NCI-H2171 (cell line): ENCODE data around the gene TSPAN9.

Experiments used
- DNase-seq: peaks from one replicate; lab custom pipeline; 2025; lab: John Stamatoyannopoulos, UW

The TSPAN9 gene

DNA sequence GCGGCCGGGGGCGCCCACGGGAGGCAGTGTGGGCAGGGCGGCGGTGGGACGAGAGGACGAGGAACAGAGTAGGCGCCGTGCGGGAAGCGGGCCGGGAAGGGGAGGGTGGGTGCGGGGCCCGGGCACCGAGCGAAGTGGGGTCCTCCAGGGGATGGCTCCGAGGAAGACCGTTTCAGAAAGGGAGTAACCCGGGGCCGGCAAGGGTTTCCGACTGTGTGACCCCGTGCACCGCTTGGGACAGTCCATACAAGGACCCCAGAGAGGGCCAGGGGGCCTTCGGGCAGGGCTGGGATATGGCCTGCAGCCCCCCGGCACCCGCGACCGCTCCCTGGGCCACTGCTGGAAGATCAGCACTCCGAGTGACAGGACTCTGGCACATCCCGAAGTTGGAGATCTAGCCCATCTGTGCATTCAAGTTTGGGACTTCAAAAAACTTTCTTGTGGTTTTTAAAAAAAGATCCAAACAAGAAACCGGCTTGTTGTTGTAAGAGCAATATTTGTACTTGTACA, 448 bp downstream of the TSPAN9 start:
- no peak for DNase-seq

DNA sequence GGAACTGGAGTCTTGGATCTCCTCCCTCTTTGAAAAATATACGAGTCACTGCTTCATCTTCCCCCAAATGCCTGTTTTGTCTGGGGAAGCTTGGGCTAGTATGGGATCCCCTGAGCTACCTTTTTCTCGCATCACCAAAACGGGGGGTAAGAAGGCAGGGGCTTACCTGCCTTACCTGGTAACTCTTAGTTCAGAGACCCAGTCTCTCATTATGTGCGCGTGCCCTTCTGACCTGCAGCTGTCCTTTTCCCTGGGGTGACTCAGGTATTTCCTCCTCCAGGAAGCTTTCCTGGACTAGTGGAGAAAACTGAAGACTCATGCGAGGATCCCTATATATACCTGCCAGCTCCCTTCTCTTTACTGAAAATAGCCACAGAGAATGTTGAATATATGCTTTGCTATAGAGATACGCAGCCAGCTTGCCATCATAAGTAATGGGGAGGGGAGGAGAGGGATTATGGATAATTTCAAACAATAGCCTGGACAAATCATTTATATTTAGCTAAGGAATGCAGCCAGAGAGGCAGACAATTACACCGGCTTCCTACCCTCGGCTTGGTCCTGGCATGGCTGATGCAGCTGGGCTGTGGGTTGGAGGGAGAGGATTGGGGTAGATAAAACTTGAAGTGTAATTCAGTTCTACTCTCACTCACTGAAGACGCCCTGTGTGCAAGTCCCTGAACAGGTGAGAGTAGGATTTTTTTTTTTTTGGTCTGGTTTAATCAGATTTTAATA, 1.1 kb downstream of the TSPAN9 start:
- DNase-seq: no peak

DNA sequence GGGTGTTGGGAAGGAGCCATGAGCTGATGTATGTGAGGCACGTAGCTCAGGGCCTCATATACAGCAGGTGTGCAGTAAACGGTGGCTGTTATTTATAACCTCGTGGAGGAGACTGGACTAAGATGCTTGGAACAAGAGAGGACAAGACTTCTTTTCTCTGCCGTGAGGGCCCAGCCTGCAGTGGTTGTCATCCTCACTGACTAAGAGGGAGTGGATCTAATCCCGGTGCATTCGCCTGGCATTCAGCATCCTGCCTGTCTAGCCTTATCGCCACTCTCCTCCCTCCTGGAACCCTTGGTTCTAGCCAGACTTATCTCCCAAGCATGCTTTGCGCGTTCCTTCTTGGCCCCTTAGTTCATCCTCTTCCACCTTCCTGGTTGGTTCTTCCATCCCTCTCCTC, 3.9 kb downstream of the TSPAN9 start:
- DNase-seq: no peak

DNA sequence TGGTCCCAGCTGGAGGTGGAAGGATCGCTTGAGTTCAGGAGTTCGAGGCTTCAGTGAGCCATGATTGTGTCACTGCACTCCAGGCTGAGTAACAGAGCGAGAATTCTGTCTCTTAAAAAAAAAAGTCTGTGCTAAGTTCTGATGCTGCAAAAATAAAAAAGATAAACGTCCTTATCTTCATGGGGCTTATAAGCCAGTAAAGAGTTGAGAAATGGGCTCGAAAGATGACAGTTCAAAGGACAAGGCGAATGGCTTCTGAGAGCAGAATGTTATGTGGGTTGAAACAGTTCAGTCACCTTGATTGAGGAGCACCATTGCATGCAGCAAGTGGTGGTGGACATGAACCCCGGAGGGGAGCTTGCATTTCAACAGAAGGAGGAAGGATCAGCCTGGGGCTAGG, 4.7 kb downstream of the TSPAN9 start:
- DNase-seq: no peak

DNA sequence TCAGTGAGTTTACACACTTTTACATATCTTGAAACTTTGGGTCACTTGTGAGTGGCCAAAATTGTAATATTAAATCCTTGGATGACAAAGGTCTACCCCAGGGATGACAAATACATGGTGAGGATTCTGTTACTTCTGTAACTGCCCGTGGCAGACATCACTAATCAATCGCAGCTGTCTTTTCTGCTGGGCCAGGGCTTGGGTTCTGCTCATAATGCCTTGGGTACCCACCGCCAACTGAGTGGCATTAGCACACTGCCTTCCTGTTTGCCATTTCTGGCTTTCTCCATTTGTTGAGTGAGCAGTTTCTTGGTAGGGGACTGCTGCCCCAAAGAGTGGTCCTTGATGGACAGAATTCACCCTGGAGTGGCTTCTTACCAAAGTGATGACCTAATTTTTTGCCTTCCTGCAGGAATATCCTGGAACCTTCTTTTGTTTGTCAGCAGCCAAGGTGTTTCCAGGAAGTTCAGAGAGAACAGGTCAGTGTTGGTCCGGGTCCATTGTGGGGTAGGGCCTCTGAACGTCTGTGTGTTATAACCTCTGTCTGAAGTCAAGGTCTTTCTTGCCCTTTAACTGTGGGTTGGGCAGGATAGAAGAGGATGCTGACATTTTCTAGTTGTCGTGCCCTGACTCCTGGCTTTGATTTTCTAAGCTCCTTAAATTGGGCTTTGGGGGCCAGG, 6.2 kb downstream of the TSPAN9 start:
- no peak for DNase-seq

DNA sequence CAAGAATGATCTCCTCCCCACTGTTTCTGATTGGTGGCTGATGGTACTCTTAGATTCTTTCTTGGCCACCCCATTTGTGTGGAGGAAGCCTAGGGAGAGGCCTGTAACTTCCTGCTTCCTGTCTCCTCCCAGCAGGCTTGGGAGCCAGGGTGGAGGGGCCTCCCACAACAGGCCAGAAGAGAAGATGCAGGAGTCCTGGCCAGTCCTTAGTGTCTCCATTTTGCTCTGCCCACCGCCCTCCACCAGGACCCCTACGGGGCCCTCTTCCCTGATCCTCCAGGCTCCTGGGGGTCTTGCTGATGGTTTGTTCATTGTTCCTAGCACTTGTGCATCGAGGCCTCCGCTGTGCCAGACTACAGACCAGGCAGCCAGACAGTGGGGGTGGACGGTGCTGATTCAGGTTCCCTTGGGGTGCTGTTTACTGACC, 6.8 kb downstream of the TSPAN9 start:
- DNase-seq: no peak

DNA sequence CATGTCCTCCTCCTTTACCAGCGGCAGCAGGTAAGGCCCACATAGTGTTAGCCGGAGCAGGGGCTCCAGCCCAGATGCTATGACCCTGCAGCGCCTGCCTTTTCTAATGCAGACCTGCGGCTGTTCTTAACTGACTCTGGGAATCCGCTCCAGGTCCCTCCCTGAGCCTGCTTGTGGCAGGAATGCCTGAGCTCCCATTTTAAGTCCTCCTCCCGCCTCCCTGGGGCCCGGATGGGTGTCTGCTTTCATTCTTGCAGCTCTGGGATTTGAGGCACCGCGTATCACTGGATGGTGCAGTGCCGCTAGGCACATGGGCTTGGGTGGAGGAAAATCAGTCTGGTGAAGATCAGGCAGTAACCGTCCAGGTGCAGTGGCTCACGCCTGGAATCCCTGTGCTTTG, 7.6 kb downstream of the TSPAN9 start:
- no peak for DNase-seq

DNA sequence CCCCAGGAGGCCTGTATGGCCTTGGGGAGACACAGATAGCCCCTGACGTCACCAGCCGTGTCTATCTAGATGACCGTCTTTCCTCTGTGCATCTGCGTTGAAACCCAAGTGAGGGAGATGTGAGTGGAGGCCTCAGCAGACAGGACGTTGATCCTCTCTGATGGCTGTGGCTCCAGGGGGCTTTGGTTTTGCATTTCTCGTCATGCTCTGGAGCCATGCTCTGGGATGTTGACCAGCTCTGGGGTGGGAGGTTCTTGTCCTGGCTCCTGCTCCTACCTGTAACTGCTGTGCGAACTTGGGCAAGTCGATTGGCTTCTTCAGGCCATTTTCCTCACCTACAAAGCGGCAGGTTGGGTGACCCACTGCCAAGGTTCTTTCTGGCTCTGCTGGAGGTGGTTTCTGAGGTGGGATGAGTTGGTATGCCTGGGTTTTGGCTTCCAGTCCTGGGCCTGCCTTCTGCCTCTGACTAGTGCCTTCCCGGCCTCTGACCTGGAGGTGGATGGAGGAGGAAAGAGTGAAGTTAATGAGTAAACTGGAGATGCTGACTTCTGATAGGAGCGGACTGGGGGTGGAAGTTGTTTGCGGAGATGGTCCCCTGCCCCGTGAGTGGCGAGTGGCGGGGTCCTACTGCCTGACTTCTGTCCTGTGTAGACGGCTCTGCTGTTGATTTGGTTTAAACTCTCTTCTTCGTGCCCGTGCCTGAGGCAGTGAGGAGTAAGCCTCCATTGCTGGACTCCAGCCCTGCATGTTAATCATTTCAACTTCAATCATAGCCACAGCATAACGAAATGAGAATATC, 8.4 kb downstream of the TSPAN9 start:
- DNase-seq: no peak

DNA sequence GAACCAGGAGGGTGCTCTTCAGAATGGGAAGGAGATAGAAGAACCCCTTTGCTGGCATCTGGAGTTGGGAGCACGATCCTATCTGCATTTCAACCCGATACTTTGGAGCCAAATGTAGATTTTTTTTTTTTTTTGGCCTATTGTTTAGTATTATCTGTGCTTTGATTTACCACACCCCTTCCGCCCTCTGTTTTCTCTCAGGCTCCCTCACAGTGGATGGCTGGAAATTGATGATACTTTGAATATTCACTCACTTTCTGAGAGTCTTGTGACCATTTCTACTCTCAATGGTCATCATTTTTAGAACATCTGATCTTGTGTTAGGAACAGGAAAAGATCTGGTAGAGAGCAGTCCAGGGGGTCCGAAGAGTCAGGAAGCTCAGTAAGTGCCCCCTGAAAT, 9.0 kb downstream of the TSPAN9 start:
- DNase-seq: no peak

DNA sequence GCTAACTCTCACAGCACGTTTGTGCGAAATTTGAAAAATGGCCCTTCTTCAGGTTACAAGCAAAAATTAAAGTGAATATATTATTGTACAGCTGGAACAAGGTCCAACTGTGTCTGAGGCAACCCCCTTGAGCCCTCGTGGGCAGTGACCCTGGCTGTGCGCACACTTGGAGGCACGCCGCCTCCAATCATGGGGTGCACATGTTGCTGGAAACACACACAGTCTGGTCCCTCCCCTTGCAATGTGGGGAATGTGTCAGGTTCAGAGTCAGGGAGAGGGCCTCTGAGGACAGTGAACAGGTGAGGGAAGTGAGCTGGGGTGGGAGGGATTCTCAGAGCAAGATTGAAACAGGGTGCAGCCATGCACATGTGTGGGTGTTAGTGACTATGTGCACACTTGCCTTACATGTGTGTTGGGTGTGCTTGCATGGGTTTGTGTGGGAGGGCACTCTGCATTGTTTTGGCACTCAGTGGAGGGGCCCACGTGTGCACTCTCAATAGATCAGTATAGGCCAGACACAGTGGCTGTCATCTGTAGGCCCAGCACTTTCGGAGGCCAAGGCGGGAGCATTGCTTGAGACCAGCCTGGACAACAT, 9.6 kb downstream of the TSPAN9 start:
- no peak for DNase-seq

DNA sequence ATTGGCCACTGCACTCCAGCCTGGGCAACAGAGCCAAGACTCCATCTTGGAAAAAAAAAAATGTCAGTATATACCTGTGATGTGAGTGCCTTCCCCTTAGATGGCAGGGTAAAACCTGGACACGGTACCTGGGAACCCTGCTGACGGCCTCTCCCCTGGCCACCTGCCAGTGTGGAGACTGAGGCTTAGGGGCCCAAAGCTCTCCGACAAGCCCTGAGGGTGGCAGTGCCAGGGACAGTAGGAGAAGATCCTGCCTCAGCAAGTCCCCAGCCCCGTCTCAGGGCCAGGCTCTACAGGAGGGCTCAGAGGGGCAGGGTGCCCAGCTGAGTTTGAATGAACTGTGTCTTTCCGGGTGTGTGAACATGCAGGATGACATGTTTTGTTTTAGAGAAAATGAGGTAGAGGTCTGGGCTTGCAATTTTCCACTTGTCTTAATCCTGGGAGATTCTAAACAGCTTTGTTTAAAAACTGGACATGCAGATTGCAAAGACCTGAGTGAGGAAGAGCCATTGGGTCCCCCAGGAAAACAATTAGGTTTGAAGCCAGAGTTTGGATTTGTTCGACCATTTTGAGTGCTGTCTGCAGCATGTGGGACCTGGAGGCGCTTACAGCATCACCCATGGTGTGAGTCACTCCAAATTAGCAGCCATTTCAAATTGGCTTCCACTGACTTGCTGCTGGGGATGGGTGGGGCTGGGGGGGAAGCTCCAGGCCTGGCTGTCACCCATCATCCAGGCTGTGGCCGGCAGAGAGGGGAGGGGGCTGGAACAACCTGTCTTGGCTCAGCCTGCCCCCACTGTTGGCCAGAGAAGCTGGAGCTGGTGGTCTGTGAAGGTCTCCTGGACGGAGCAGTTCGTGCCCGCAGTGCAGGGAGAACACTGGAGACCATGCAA, 10.8 kb downstream of the TSPAN9 start:
- DNase-seq: no peak

DNA sequence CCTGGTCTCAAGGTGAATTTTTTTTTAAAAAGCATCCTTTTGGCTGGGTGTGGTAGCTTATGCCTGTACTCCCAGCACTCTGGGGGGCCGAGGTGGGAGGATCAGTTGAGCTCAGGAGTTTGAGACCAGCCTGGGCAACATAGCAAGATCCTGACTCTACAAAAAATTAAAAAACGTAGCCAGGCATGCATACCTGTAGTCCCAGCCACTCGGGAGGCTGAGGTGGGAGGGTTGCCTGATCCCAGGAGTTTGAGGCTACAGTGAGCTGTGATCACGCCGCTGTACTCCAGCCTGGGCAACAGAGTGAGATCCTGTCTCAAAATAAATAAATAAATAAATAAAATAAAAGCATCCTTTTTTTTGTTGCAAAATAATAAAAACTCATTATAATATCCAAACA, 12.4 kb downstream of the TSPAN9 start:
- DNase-seq: no peak

DNA sequence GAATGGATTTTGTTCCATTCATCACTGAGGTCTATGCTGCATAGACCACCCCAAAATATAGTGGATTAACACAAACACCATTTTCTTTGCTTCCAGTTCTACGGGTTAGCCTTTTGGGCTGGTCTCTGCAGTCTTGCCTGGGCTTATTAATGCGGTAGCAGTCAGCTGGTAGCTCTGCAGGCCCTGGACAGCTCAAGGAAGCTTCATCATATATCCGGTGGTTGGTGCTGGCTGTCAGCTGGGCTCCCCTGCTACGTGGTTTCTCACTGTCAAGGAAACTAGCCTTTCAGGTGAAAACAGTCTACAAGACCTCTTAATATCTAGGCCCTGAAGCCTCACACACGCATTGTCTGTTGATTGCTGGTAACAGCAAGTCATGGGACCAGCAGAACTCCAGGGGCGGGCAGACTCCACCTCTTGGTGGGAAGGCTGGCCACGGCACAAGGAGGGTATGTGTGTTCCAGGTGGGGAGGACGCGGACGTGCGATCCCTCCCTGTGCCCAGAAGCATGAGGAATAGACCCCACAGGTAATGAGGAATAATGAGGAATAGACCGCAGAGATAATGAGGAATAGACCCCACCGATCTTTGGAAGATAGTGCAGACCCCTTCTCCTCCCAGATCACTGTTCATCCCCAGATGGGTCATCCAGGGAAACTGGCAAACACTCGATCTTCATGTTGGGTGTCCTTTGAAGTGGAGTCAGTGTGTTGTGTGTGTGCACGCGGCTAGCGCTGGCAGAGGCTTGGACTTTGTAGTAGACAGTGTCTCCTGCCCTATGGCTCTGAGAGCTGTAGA, 13.3 kb downstream of the TSPAN9 start:
- no peak for DNase-seq

DNA sequence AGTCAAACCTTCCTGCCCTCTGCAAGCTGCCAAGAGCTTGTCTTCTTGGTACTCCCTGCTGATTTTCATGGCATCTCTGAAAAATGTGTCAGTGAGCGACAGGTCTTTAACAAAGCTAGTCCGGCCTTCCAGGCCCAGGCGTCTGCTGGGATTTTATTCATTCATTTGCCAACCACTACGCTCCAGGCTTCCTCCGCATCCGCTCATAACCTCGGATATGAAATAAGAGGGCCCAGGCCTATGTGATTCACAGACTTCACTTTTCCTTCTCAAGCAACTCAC, 13.8 kb downstream of the TSPAN9 start:
- DNase-seq: no peak

DNA sequence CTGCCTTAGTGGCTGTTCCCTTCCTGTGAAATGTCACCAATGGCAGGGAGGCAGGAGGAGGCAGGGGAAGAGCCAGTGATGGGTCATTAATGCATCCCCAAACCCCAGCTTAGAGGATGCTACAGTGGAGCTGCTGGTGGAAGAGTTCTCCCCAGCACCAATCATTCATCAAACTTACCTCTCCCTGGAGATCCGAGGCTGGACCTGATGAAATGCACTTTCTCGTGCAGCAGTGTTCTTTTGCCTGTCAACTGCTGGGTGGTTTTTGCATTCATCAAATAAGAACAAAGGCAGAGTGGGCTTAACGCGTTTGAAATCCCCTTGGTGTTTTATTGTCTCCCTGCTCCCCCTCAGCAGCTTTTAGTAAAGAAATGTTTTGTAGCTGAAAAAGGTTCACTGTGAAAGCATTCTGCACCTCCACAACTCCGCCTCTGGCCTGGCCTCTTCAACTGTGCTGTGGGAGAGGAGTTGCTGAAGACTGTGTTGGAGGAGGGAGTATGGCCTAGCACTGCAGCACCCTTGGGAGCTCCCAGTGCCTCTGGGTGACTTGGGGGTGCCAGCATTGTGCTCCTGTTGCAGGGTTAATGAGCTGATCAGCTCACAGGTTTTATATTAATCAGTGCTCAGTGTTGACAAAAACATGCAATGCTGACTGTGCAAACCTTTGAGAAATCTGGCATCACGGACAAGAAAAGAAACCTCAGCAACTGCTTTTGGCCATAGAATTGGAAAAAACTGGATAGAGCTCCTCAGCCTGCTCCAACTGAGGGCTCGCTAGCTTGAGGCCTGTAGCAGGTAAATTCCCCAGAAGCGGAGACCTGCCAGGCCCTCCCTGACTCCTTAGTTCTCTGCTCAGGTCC, 14.4 kb downstream of the TSPAN9 start:
- no peak for DNase-seq

DNA sequence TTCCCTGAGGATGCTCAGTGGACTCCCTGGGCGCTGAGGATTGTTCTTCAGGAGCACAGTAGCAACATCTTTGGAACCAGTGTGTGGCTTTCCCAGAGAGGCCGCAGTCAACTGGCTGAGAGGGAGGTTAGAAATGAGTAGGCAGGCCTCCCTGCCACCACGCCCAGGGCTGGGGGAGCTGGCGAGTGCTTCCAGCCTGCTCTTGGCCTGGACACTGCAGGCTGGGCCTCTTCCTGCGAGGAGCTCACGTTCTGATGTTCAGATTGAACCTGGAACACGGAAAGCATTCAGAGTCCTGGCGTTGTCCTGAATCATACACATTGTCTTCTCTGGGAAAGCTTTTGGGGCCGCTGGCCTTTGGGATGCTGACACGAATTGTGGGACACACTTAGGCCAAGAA, 15.6 kb downstream of the TSPAN9 start:
- DNase-seq: no peak

DNA sequence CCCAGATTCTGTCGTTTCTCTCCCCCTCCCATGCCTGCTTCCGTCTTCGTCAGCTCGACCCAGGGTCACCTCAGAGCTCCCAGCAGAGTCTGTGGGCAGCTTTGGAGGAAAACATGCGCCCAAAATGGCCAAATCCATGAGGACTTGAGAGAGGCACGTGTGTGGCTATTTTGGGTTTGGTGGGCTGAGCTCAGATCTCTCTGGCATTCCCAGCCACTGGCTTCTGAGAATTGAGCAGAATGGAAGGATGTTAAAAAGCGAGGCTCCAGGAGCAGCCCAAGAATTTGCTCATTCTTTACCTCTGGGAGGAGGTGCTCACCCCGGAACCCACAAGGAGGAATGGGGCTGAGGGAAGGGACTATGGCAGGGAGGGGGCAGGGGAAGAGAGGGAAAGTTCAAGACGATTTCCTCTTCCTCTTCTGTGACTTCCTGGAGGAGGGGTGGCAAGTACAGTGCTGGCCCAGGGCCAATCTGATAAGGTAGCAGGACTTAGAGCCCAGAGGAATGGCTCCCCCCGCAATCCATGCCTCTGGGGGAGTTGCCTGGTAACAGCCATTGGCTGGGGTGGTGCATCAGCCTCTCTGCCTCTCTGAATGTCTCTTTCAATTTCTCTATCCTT, 20.1 kb downstream of the TSPAN9 start:
- DNase-seq: peak; percentile 62

DNA sequence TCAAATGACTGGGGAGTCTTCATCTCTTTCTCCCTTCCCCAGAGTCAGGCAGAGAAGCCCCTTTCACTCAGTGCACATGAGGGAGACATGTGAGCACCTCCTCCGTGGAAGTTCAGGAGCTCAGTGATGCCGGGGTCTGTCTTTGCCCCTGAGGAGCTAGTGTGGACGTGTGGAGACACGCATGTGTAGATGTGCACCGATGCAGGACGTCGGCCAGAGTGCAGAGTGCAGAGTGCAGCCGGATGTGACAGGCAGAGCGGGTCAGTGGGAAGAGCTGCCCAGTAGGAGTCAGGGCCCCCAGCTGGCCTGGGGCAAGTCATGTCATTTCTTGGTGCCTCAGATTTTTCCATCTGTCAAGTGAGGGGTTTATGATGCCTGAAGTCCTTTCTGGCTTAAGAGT, 20.7 kb downstream of the TSPAN9 start:
- DNase-seq: no peak

DNA sequence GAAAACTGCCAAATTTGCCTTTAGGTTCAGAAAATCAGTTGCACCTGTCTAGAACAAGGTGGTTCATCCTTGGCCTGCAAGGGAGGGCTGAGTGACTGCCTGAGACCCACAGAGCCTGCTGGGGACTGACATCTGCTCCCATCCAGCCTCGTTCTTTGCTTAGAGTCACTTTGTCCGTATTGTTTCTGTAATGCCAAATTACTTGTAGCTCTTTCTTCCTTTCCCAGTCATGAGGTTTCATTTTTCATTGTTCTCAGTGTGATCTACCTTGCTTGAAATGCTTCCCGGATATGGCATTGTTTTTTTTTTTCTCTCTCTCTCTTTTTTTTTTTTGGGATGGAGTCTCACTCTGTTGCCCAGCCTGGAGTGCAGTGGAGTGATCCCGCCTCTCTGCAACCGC, 21.3 kb downstream of the TSPAN9 start:
- no peak for DNase-seq
